Astrocyte (in vitro differentiated cells and primary cell): Measurements from ENCODE around the gene RALGAPA2. TPM values are rescaled to one million over a fixed set of nuclear protein-coding genes. Genes with fewer than 3 reads are reported as not detected.

Source experiments
- DNase-seq: peaks from one replicate; pipeline ENCODE4 v3.0.0-alpha.2; 2010; ENCODE audit warnings: low read depth
- FAIRE-seq: peaks from 2 replicates; lab custom pipeline; 2011; peaks lifted over from hg19 to GRCh38; lab: Jason Lieb, UNC
- H2AFZ ChIP-seq: 2 replicates; pipeline ENCODE4 v1.6.0; 2012; ENCODE audit warnings: low read depth, low read length, inconsistent platforms
- H3K27ac ChIP-seq: 2 replicates; pipeline ENCODE4 v1.5.1; 2011; ENCODE audit warnings: low read depth, low read length, inconsistent platforms
- H3K27me3 ChIP-seq: 2 replicates; pipeline ENCODE4 v1.6.0; 2011; ENCODE audit warnings: low read length, inconsistent platforms; ENCODE audit not compliant: insufficient read depth
- H3K36me3 ChIP-seq: 2 replicates; pipeline ENCODE4 v1.5.1; 2011; ENCODE audit warnings: low read length, inconsistent platforms; ENCODE audit not compliant: insufficient read depth
- H3K4me1 ChIP-seq: 2 replicates; pipeline ENCODE4 v1.5.1; 2011; ENCODE audit warnings: low read length, inconsistent platforms; ENCODE audit not compliant: insufficient read depth
- H3K4me2 ChIP-seq: 2 replicates; pipeline ENCODE4 v1.6.0; 2012; ENCODE audit warnings: low read length, inconsistent platforms
- H3K4me3 ChIP-seq: 2 replicates; pipeline ENCODE4 v1.5.1; 2011; ENCODE audit warnings: low read depth, mild to moderate bottlenecking, low read length, inconsistent platforms; ENCODE audit not compliant: insufficient read depth
- H3K79me2 ChIP-seq: 2 replicates; pipeline ENCODE4 v1.6.0; 2012; ENCODE audit warnings: mild to moderate bottlenecking, low read length, inconsistent platforms; ENCODE audit not compliant: insufficient read depth
- H3K9ac ChIP-seq: 2 replicates; pipeline ENCODE4 v1.6.0; 2012; ENCODE audit warnings: mild to moderate bottlenecking, low read length, inconsistent platforms
- H3K9me3 ChIP-seq: 2 replicates; pipeline ENCODE4 v1.5.1; 2012; ENCODE audit warnings: low read depth, mild to moderate bottlenecking, low read length, inconsistent platforms; ENCODE audit not compliant: insufficient read depth
- H4K20me1 ChIP-seq: 2 replicates; pipeline ENCODE4 v1.6.0; 2012; ENCODE audit warnings: low read length, inconsistent platforms; ENCODE audit not compliant: insufficient read depth
- H3K27ac Mint-ChIP-seq: one replicate; pipeline ENCODE4 v1.8.0; 2021; ENCODE audit warnings: mild to moderate bottlenecking, mixed read lengths; ENCODE audit not compliant: unreplicated experiment
- H3K27me3 Mint-ChIP-seq: one replicate; pipeline ENCODE4 v1.8.0; 2021; ENCODE audit warnings: low read depth, mixed read lengths; ENCODE audit not compliant: unreplicated experiment
- H3K36me3 Mint-ChIP-seq: one replicate; pipeline ENCODE4 v1.8.0; 2021; ENCODE audit warnings: low read depth, mixed read lengths; ENCODE audit not compliant: unreplicated experiment
- H3K4me1 Mint-ChIP-seq: one replicate; pipeline ENCODE4 v1.8.0; 2021; ENCODE audit warnings: low read depth, mixed read lengths; ENCODE audit not compliant: unreplicated experiment
- H3K4me3 Mint-ChIP-seq: one replicate; pipeline ENCODE4 v1.8.0; 2021; ENCODE audit warnings: mild to moderate bottlenecking, moderate library complexity, mixed read lengths; ENCODE audit not compliant: unreplicated experiment
- H3K9me3 Mint-ChIP-seq: one replicate; pipeline ENCODE4 v1.8.0; 2021; ENCODE audit warnings: mild to moderate bottlenecking, mixed read lengths; ENCODE audit not compliant: unreplicated experiment
- CTCF ChIP-seq: IDR thresholded peaks from 2 replicates; pipeline ENCODE4 v1.5.1; 2011; ENCODE audit warnings: low read depth, mild to moderate bottlenecking, inconsistent platforms, low read length, moderate library complexity; ENCODE audit not compliant: insufficient read depth
- EZH2 ChIP-seq: IDR thresholded peaks from 2 replicates; pipeline ENCODE4 v1.6.1; 2012; ENCODE audit warnings: mild to moderate bottlenecking, low read length, inconsistent platforms; ENCODE audit not compliant: insufficient read depth
- total RNA-seq: library from RNA; stranded (reverse); gene quantifications from 2 replicates; pipeline ENCODE4 v1.2.1, GENCODE V29; 2021

RALGAPA2 gene
- total RNA-seq, 1 donor from 2014 or later = 6.6 TPM

GRCh38 chr20:20665606-20666332 lies 46.7 kb downstream of the RALGAPA2 start:
- DNase-seq (no peak), FAIRE-seq (no peak)
- Histone ChIP-seq H3K4me3 (no peak overlapping the region), H3K79me2 (no peaks in the 10 kb centered on the region), H2AFZ (no peak overlapping the region), H3K4me1 (no peaks in the 10 kb centered on the region), H4K20me1 (peaks cover 5% of the 10 kb centered on the region), H3K27me3 (no peaks in the 10 kb centered on the region), H3K9me3 (no peaks in the 10 kb centered on the region), H3K27ac (no peak overlapping the region), H3K4me2 (no peak overlapping the region), H3K9ac (no peak overlapping the region), H3K36me3 (no peaks in the 10 kb centered on the region)
- Mint-ChIP-seq H3K9me3 (no peaks in the 10 kb centered on the region), H3K27ac (no peak overlapping the region), H3K4me1 (peaks cover 7% of the 10 kb centered on the region), H3K4me3 (no peak overlapping the region), H3K36me3 (no peaks in the 10 kb centered on the region), H3K27me3 (no peaks in the 10 kb centered on the region)
- TF ChIP-seq EZH2 = no peak
- no peak for TF ChIP-seq CTCF

- Histone ChIP-seq H3K9me3 (no peaks in the 10 kb centered on the region), H3K79me2 (no peaks in the 10 kb centered on the region), H3K4me1 (no peaks in the 10 kb centered on the region), H3K36me3 (no peaks in the 10 kb centered on the region), H3K27ac (no peak overlapping the region), H3K4me3 (no peak overlapping the region), H3K9ac (no peak overlapping the region), H4K20me1 (peaks cover 5% of the 10 kb centered on the region), H3K27me3 (no peaks in the 10 kb centered on the region), H2AFZ (no peak overlapping the region), H3K4me2 (no peak overlapping the region)
- H3K9me3 Mint-ChIP-seq = no peaks in the 10 kb centered on the region
- FAIRE-seq = no peak
- H3K36me3 Mint-ChIP-seq = no peaks in the 10 kb centered on the region
- TF ChIP-seq EZH2 = no peak
- TF ChIP-seq CTCF = no peak
- peaks cover 7% of the 10 kb centered on the region for H3K4me1 Mint-ChIP-seq
- H3K4me3 Mint-ChIP-seq = no peak overlapping the region
- H3K27me3 Mint-ChIP-seq = no peaks in the 10 kb centered on the region
- no peak for DNase-seq
- no peak overlapping the region for H3K27ac Mint-ChIP-seq
Measured at GRCh38 chr20:20664795-20665589, 47.5 kb downstream of the RALGAPA2 start.
